GM19467 (cell line): Measurements from ENCODE around the gene GRAMD4.

Experiments used
- ATAC-seq: cut with Tn5 transposase; IDR thresholded peaks from one replicate; pipeline ENCODE4 v1.9.1; 2021; ENCODE audit warnings: mild to moderate bottlenecking, moderate library complexity; ENCODE audit not compliant: unreplicated experiment

Gene GRAMD4

DNA sequence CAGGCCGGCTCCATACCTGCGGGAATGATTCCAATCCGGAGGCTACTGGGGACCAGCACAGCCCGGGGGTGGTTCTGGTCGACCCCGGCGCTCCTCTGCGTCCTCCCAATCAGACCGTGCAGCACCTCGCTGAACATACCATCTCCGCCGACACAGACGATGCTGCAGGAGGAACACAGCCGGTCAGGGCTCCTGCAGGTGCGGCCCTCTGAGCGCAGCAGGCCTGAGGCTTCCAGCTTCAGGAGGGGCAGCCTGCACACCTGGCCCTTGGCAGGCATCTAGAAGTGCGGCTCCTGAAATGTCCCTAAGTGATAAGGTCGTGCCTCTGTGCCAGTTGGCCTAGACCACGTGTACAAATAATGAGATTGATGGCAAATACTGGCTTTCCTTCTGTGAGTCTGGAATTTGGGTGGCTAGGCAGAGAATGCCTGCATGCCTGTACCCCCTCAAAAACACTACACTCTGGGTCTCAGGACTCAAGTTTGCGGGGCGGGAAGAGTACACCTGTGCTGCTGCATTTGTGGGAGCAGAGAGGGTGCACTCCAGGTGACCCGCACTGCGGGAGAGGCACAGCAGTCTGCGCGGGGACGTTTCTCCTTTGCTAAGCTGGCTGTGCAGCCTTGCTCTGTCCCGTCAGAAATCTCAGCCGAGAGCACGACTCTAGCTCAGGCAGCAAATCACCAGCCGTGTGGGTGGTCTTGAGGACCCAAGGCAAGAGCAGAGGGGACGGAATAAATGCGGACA lies 87.8 kb downstream of the GRAMD4 start:
- ATAC-seq, result no peak

DNA sequence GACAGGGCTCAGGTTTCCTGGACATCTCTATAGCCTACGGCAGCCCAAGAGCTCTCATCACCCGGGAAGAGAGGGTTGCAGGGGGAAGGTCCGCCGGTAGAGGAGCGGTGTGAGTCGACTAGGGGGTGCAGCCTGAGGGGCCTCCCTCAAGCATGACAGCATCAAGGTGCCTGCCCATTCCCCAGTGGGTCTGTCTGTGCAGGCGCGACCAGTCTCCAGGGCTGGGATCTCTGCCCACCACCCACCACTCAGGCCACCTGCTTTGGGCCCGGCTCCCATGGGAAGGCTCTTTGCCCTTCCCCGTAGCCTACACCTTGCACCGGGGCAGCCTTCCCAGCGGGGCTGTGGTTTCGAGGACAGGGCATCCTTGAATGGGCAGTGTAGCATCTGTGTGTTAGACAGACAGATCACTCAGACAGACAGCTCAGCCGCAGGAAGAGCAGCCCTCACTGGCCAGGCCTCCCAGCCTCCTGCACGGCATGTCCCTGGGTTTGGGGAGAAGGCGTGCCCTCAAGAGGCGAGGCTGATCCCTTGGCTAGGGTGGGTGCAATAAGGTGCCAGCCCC lies 88.7 kb downstream of the GRAMD4 start:
- ATAC-seq, result no peak

DNA sequence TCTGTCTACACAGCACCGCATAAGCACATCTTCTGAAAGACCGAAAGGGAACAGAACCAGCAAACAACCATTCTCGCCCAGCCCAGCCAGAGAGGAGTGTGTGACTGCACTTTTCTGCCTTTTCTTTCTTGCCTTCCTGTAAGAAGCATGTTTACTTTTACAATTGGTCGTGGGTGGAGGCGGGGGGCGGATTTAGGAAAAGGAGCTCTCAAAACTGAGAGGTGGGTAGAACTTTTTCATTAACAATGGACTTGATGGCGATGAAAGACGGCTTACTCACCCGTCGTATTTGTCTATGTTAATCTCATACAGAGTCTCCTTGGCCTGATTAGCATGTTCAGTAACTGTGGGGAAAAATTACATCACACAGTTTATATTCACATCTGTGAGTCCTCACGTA lies 90.6 kb downstream of the GRAMD4 start:
- no peak for ATAC-seq

DNA sequence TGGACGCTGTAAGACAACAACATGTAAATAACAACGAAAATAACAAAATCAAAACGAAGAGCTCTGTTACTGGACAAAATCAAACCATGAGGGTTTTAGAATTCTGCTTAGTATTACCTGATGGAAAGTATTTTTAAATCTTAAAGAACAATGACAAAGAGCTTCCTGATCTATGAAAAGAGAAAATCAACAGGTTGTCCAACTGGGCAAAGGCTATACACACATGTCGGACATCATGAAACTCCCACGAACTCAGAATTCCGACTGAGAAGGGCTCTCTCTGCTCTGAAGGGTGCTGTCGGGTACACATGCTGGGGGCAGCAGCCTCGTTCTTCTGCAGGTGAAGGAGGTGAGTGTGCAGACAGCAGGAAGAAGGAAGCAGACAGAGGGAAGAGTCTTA lies 92.1 kb downstream of the GRAMD4 start:
- no peak for ATAC-seq

DNA sequence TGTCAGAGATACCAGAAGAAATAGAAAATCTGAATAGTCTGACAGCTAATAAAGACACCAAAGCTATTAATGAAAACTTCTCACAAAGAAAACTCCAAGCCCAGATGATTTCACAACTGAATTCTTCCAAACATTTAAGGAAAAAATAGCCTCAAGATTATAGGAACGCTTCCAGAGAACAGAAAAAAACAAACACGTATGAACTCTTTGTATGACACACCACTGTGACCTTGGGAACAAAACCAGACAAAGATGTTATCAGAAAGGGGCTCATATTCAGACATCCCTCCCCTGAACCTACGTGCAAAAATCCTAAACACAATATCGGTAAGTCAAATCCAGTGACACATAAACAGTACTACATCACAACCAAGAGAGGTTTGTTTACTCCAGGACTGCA lies 94.4 kb downstream of the GRAMD4 start:
- no peak for ATAC-seq

DNA sequence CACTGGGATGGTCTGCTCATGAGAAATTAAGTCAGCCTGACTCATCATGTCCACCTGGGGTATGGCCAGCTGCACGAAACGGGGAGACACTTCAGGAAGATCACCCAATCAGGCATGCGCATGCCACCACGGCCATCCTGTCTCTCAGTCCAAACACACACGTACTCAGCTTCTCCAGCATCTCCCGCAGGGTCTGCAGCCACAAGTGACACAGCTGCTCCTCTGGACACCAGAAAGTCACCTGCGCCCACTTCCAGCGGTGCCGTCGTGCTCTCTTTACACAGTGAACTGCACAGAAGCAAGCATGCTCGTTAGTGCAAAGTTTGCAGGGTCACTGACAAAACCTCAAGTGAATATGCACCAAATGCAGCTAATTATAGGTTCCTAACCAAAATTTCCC lies 99.7 kb downstream of the GRAMD4 start:
- ATAC-seq, result no peak

DNA sequence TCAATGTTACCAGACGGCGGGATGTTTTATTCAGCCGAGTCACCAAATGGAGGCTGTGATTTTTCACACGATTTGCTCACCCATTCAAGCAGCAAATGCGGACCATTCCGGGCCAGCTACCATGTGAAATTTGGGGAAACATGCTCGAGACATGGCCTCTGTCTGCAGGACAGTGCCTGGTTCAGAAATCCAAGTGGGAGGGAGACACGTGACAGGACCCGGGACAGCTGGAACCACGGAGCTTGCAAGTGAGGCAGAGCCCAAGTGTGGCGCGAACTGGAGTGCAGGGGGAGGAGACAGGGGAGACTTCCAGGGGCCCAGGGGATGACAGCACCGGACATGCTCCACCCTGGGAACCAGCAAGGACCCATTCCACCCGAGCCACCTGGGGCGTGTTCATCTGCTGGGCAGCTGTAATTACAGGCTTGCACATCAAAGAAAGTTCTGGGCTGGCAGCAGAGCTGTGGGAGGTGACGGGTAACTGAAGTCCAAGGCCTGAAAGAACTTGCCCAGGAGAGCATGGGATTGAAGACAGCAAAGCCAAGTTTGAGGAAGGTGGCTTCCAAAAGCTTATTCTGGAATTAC lies 101.4 kb downstream of the GRAMD4 start:
- no peak for ATAC-seq

DNA sequence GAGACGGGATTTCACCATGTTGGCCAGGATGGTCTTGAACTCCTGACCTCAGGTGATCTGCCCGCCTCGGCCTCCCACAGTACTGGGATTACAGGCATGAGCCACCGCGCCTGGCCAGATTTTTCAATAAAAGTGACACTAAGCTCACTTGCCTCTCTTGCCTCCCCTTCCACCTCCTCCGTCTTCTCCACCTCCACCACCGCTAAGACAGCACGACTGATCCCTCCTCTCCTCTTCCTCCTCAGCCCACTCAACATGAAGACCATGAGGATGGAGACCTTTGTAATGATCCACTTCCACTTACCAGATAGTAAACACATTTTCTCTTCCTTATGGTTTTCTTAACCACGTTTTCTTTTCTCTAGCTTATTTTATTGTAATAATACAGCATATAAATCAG lies 103.7 kb downstream of the GRAMD4 start:
- no peak for ATAC-seq

DNA sequence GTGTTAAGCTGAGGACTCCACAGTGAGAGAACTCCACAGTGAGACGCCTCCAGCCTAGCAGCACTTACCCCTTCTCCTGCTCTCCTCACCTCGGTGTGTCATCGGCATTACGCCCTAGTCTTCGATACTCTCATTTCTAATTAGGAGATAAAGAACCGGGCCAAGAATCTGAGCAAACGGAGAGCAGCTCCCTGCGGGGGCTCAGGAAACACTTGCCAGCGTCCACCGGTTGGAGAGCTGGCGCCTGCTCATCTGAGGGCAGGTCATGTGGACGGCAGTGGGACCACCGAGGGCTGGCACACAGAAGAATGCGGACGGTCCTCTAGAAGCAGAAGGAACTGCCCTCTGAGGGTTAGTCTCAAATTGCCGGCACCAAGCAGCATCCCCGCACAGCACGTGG lies 104.9 kb downstream of the GRAMD4 start:
- no peak for ATAC-seq

DNA sequence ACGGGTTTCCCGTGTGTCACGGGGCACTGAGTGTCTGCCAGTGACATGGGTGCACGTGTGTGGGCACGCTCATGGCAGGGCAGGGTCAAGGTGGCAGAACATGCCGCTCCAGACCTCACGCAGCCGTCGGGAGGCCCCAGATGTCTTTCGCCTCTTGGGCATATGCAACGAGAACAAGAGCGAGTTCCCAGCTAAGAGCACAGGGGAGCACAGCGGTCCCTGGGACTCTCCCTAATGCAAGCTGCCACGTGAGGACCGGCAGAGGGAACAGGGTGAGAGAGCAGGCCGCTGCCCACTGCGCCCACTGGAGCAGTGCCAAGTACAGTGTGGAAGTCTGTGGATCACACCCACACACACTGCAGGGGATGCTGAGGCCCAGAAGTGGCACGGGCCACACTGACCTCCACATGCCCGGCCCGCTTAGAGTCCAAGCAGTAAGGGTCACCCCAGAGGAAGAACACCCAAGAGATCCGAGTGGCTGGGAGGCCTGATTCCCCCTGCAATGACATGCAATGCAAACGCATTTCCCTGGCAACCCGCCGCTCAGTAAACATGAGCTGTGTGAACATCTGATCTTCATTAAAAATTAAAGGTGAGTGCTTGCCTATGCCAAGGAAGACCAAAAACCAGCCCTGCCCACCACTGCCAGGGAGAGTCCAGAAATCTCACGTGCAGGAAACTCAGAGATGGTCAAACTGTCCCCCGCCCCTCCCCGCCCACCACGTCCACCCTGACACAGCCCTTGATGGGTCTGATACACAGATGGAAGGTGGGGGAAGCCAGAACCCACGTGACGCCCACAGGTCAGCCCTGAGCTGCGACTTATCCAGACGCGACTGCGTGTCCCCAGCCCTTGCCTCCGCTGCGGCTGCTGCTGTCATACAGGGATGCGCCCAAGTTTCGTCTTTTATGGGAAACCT lies 106.1 kb downstream of the GRAMD4 start:
- ATAC-seq, result no peak

DNA sequence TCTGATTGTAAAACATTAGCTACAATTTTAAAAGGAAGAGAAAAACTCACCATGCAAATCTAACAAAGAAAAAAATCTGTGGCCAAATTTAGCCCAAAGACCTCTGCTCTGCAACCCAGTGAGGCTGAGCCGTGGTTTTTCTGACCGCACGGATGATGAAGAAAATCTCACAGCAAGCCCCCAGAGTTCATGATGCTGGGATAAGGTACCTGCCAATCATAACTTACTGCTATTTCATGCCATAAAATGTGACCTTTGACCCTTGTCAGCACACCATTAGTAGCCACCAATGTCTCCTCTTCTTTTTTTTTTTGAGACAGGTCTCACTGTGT lies 106.8 kb downstream of the GRAMD4 start:
- ATAC-seq, result no peak

DNA sequence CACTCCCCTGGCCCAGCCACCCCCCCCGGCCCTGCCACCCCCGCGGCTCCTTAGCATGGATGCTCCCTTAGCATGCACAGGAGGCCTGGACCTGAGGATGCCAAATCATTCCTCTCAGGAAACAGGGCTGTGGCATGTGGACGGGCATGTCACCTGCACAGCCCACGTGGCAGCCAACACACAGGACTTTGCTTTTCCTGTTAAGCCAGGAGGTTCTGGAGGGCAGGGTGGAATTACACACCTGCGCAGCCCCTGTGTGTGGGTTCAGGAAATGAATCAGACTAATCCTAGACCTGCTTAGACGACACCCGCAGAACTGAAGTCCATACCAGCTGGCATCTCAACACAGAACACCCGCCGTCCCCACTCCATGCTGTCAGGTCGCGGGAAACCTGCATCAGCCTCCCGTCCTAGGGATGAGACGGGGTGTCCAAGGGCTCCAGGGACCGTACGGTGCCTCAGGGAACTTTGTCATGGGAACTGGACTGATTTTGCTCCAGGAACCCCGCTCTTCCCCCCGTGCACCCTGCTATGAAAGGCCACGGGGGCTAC lies 107.7 kb downstream of the GRAMD4 start:
- no peak for ATAC-seq

DNA sequence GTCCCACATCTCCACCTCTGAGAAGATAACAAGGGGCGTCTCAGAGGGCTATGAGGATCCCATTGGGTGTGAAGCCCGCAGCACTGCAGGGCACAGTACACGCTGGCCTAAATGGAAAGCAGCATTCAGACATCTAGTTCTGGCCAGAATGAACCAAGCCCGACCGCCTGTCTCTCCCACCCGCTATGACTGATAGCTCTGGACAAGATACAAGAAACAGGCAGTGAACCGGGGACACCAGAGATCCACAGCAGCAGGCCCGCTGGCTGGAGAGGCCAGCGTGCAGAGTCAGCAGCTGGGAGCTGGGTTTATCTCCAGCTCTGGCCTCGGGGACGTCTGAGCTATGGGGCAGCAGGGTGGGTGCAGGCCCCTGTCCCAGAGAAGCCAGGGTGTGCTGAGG lies 108.3 kb downstream of the GRAMD4 start:
- ATAC-seq, result no peak
